GM12872 (cell line): Measurements from ENCODE around the gene TLCD2.

Experiments used
- TF ChIP-seq, protein P1 (sequence below): IDR thresholded peaks from 3 replicates; pipeline ENCODE4 v1.5.1; 2011; ENCODE audit warnings: low read depth, mild to moderate bottlenecking, low read length, moderate library complexity; ENCODE audit not compliant: insufficient read depth

TLCD2 gene

DNA sequence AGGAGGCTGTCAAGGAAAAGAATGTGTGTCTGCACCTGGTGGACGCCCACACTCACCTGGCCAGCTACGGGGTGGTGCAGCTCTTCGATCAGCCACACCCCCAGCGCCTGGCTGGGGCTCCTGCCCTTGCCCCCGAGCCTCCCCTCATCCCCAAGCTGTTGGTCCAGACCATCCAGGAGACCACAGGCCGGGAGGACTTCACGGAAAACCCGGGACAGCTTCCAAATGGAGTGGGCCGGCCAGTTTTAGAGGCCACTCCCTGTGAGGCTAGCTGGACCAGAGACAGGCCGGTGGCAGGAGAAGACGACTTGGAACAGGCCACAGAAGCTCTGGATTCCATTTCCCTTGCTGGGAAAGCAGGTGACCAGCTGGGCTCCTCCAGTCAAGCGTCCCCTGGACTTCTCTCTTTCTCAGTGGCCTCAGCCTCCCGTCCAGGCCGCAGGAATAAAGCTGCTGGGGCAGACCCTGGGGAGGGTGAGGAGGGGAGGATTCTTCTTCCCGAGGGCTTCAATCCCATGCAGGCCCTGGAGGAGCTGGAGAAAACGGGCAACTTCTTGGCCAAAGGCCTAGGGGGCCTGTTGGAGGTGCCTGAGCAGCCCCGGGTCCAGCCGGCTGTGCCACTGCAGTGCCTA lies 16.6 kb upstream of the TLCD2 start:
- TF ChIP-seq, protein P1, sequence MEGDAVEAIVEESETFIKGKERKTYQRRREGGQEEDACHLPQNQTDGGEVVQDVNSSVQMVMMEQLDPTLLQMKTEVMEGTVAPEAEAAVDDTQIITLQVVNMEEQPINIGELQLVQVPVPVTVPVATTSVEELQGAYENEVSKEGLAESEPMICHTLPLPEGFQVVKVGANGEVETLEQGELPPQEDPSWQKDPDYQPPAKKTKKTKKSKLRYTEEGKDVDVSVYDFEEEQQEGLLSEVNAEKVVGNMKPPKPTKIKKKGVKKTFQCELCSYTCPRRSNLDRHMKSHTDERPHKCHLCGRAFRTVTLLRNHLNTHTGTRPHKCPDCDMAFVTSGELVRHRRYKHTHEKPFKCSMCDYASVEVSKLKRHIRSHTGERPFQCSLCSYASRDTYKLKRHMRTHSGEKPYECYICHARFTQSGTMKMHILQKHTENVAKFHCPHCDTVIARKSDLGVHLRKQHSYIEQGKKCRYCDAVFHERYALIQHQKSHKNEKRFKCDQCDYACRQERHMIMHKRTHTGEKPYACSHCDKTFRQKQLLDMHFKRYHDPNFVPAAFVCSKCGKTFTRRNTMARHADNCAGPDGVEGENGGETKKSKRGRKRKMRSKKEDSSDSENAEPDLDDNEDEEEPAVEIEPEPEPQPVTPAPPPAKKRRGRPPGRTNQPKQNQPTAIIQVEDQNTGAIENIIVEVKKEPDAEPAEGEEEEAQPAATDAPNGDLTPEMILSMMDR = no peak

DNA sequence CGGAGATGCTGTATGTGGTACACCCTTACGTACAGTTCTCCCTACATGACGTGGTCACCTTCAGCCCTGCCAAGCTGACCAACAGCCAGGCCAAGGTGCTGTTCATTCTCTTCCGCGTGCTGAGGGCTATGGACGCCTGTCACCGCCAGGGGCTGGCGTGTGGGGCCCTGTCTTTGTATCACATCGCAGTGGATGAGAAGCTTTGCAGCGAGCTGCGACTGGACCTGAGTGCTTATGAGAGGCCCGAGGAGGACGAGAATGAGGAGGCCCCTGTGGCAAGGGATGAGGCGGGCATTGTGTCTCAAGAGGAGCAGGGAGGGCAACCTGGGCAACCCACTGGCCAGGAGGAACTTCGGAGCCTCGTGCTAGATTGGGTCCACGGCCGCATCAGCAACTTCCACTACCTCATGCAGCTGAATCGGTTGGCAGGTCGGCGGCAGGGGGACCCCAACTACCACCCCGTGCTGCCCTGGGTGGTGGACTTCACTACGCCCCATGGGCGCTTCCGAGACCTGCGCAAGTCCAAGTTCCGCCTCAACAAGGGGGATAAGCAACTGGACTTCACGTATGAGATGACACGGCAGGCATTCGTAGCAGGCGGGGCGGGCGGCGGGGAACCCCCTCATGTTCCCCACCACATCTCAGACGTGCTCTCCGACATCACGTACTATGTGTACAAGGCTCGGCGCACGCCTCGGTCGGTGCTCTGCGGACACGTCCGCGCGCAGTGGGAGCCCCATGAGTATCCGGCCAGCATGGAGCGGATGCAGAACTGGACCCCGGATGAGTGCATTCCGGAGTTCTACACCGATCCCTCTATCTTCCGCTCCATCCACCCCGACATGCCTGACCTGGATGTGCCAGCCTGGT lies 15.7 kb upstream of the TLCD2 start:
- TF ChIP-seq, protein P1 = no peak

DNA sequence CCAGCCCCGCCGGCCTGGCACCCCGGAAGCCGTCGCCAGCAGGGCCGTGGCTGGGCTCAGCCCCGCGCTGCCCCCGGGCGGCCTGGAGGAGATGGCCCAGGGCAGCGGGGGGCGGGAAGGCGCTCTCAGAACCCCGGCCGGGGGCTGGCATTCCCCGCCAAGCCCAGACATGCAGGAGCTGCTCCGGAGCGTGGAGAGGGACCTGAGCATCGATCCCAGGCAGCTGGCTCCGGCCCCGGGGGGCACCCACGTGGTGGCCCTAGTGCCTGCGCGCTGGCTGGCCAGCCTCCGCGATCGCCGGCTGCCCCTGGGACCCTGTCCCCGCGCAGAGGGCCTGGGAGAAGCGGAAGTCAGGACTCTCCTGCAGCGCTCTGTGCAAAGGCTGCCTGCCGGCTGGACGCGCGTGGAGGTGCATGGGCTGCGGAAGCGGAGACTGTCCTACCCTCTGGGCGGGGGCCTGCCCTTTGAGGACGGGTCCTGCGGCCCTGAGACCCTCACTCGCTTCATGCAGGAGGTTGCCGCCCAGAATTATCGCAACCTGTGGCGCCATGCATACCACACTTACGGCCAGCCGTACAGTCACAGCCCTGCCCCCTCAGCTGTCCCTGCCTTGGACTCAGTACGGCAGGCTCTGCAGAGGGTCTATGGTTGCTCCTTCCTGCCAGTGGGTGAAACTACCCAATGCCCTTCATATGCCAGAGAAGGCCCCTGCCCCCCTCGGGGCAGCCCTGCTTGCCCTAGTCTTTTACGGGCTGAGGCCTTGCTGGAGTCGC lies 14.9 kb upstream of the TLCD2 start:
- TF ChIP-seq, protein P1 = no peak

DNA sequence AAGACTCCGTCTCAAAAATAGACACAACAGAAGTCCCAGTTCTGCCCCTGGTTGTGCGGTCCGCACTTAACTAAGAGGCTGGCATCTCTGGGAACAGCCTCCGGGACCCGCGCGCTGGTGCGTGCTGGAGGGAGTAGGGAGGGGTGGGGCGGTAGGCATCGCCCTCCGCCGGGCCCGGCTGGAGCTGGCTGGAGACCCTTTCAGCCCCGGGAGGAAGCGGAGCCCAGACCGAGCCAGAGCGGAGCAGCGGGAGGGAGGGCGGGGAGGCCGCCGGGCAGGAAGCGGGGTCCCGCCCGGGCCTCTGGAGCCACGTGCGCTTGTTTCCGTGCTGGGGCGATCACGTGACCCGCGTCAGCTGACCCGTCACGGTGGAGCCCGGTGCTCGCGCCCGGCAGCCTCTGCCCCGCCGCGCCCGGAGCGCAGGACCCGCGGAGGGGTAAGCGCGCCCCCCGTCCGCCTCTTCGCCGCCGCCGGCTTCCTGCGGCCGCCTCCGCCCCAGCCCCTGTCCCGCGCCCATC lies 14.2 kb upstream of the TLCD2 start, which contains the start of gene WDR81:
Gene WDR81 (plus strand): TSS at position 354 of the 518 bp plus-strand sequence. CDS start 256 bp downstream, outside the sequence.
- TF ChIP-seq, protein P1 = no peak

DNA sequence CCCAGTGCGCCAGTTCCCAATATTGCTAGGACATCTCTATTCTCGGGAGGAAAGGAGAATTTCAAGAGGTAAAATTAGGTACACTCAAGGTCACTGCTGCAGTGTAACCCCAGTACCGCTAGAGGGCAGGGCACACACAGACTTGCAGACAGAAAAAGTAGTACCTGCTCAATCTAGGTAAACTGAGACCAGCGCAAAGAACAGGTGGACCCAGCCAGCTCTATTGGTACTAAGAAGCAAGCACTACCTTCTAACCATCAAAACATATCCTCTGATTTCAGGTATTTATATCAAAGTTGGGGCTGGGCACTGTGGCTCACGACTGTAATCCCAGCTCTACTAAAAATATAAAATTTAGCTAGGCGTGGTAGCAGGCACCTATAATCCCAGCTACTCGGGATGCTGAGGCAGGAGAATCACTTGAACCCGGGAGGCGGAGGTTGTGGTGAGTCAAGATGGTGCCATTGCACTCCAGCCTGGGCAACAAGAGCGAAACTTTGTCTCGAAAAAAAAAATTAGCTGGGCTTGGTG lies 10.7 kb upstream of the TLCD2 start:
- TF ChIP-seq, protein P1 = peak; percentile 99

DNA sequence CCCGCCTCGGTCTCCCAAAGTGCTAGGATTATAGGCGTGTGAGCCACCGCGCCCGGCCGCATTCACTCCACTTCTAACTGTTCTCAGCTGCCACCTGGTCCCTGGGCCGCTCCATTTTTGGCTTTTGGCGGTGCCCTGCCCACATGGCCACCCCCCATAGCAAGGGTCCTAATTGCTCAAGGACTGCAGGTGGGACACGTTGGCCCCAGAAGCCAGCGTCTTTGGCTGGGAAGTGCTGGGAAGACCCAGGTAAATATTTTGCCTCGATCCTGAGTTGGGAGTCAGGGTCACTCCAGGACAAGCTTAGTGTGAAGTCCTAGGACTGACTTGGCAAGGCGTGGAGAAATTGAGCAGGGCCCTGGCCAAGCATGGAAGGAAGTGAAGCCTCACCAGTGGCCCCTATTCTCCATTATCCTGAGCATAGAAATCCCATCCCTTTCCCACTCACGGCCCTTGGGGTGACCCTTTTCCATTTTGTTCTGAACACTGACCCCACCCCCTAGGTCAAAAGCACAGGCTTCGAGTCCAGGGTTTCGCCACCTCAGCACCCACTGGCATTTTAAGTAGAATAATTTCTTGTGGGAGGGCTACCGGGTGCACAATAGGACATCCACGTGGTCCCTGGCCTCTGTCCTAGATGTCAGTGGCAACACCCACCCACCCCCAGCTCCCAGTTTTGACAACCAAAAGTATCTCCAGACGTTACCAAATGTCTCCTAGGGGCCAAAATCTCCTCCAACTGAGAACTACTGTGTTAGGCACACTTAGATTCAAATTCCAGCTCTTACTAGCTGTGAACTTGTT lies 8.4 kb upstream of the TLCD2 start:
- TF ChIP-seq, protein P1 = no peak
